Mammary epithelial cell (primary cell): Measurements from ENCODE around the gene TGIF2.

Experiments
- EZH2 ChIP-seq: IDR thresholded peaks from 2 replicates; pipeline ENCODE4 v1.6.1; 2012; ENCODE audit warnings: low read length, inconsistent platforms, borderline replicate concordance
- TF ChIP-seq, protein P1 (sequence below), 2 donors: IDR thresholded peaks in 1 of 2; conservative IDR thresholded peaks in 1 of 2; 2 replicates each; pipeline ENCODE4 v1.5.1; 2011 to 2012; ENCODE audit warnings: inconsistent platforms in 2 of 2, low read length in 2 of 2, mild to moderate bottlenecking in 2 of 2, control low read depth in 1 of 2, low read depth in 1 of 2; ENCODE audit not compliant: insufficient read depth in 1 of 2; ENCODE audit errors: extremely low read depth in 1 of 2

DNA sequence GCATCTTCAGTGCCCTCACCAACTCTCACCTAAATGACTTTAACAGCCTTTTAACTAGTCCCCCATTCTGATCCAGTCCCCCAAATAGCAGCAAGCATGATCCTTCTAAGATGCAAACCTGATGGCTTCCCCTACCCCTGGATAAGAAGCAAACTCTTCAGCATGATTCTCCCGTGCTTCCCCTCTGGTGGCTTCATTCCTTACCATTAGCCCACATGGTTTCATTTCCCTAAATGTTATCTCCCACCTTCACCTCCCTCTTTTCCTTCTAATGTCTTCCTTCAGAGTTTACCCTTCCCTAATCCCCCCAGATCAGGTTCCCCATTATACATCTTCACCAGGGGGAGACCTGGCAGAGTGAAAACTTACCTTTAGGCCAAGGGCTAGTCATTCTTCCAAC, 28.1 kb downstream of the TGIF2 start:
- TF ChIP-seq, protein P1, sequence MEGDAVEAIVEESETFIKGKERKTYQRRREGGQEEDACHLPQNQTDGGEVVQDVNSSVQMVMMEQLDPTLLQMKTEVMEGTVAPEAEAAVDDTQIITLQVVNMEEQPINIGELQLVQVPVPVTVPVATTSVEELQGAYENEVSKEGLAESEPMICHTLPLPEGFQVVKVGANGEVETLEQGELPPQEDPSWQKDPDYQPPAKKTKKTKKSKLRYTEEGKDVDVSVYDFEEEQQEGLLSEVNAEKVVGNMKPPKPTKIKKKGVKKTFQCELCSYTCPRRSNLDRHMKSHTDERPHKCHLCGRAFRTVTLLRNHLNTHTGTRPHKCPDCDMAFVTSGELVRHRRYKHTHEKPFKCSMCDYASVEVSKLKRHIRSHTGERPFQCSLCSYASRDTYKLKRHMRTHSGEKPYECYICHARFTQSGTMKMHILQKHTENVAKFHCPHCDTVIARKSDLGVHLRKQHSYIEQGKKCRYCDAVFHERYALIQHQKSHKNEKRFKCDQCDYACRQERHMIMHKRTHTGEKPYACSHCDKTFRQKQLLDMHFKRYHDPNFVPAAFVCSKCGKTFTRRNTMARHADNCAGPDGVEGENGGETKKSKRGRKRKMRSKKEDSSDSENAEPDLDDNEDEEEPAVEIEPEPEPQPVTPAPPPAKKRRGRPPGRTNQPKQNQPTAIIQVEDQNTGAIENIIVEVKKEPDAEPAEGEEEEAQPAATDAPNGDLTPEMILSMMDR (conservative IDR thresholded peaks at IDR 0.05 in 1 of 2, IDR thresholded peaks at IDR 0.05 in 1 of 2; ENCODE audit: extremely low read depth in 1 of 2, insufficient read depth in 1 of 2, low read depth in 1 of 2, low read length in 2 of 2): no peak
- no peak for TF ChIP-seq EZH2
